ENCODE data around the gene PPP2R3A. TPM values are rescaled to one million over a fixed set of nuclear protein-coding genes. Genes with fewer than 3 reads are reported as not detected.
A peak's percentile ranks its signal among the peaks of the same experiment; 100 is the strongest.

PPP2R3A gene
- total and polyA plus RNA-seq, 3 donors from 2014 or later = 12.2 to 41.7 (median 35.4) TPM

DNA sequence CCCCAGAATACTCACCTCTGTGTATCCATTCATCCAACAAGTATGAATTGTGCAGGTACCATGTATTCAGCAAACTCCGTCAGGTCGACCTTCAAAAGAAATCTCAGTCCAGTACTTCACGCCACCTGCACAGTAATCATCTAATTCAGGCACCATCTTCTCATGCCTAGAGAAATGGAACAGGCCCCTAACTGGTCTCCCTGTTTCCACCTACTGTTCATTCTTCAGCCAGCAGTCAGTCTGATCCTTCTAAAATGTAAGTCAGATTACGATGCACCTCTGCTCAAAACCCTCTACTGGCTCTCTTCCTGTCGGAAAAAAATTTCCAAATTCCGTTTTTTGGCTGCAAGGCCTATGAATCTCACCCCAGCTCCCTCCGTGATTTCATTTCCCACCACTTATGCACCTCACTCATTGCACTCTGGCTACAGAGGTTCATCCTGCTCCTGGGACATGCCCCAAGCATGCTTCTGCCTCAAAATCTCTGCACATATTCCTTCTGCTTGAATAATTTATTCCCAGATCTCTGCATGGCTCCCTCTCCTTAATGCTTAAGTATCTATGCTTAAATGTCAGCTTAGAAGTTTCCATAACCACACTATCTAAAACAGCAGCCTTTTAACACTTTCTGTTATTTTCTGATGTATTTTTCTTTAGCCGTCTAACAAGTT, 47.5 kb upstream of the PPP2R3A start:
- Histone ChIP-seq H3K27me3 (no peaks in the 10 kb centered on the region), H3K9me3 (no peaks in the 10 kb centered on the region), H3K36me3 (ENCODE audit: low read depth, missing control alignments) (no peaks in the 10 kb centered on the region), H3K4me1 (no peaks in the 10 kb centered on the region), H3K27ac (no peak overlapping the region), H3K4me3 (no peak overlapping the region)
- DNase-seq = no peak
- 82 to 84% methylated on average over 8 of the region's 8 CpGs for WGBS, 2 donors
- TF ChIP-seq POLR2A (IDR thresholded peaks at IDR 0.05) = no peak
- intact Hi-C loops (cut with DNase I; ENCODE audit: low total_unique reads) = no loop called here

DNA sequence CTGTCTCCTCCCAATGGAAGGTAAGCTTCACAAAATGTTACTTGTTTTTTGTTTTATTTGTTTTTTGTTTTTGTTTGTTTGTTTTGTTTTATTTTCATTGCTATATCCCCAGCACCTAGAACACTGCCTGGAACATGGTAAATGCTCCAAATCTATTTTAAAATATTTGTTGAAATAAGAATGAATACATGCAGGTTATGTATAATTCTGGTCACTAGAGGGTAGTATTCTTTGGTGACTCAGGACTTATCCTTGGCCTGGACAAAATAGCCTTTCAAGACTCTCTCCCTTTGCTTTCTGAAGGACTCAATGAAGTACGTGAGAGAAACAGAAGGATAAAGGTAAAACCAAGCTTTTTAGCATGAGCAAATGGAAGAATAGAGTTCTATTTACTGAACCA, 46.9 kb upstream of the PPP2R3A start:
- no peak for DNase-seq
- Histone ChIP-seq H3K27me3 (no peaks in the 10 kb centered on the region), H3K9me3 (no peaks in the 10 kb centered on the region), H3K36me3 (ENCODE audit: low read depth, missing control alignments) (no peaks in the 10 kb centered on the region), H3K4me3 (no peak overlapping the region), H3K4me1 (no peaks in the 10 kb centered on the region), H3K27ac (no peak overlapping the region)
- WGBS, 2 donors = 22 to 33% methylated on average over 1 of the region's 1 CpG
- TF ChIP-seq, protein P1, sequence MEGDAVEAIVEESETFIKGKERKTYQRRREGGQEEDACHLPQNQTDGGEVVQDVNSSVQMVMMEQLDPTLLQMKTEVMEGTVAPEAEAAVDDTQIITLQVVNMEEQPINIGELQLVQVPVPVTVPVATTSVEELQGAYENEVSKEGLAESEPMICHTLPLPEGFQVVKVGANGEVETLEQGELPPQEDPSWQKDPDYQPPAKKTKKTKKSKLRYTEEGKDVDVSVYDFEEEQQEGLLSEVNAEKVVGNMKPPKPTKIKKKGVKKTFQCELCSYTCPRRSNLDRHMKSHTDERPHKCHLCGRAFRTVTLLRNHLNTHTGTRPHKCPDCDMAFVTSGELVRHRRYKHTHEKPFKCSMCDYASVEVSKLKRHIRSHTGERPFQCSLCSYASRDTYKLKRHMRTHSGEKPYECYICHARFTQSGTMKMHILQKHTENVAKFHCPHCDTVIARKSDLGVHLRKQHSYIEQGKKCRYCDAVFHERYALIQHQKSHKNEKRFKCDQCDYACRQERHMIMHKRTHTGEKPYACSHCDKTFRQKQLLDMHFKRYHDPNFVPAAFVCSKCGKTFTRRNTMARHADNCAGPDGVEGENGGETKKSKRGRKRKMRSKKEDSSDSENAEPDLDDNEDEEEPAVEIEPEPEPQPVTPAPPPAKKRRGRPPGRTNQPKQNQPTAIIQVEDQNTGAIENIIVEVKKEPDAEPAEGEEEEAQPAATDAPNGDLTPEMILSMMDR (IDR thresholded peaks at IDR 0.05) = peak; percentile 30 to 61 (median 32)
- TF ChIP-seq POLR2A (IDR thresholded peaks at IDR 0.05) = no peak
- intact Hi-C loops (cut with DNase I; ENCODE audit: low total_unique reads) = no loop called here

DNA sequence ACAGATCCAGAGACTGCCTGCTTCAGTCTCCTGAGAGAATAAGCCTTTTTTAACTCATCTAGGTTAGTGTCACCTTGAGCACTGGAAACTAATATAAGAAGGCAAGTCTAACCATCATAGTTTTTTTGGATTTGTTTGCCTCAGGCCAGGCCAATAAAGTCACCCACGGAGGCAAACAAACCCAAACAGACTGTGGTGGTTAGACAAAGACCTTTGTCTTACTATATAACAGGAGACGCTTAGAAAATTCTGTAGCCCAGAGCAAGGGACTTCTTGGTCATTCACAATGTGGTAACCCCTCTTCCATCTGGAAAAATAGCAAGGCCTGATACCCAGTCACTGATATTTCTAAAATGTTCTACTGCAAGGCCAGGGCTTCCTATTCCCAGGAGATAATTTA, 45.3 kb upstream of the PPP2R3A start:
- no peak overlapping the region for H3K27ac ChIP-seq
- no peak overlapping the region for H3K4me3 ChIP-seq
- H3K27me3 ChIP-seq = no peaks in the 10 kb centered on the region
- H3K4me1 ChIP-seq = no peaks in the 10 kb centered on the region
- no peak for DNase-seq
- no peak for TF ChIP-seq POLR2A (IDR thresholded peaks at IDR 0.05)
- TF ChIP-seq, protein P1 (IDR thresholded peaks at IDR 0.05) = no peak
- H3K36me3 ChIP-seq (ENCODE audit: low read depth, missing control alignments) = no peaks in the 10 kb centered on the region
- 85 to 93% methylated on average over 2 of the region's 2 CpGs for WGBS, 2 donors
- H3K9me3 ChIP-seq = no peaks in the 10 kb centered on the region
- intact Hi-C loops (cut with DNase I; ENCODE audit: low total_unique reads) = no loop called here

DNA sequence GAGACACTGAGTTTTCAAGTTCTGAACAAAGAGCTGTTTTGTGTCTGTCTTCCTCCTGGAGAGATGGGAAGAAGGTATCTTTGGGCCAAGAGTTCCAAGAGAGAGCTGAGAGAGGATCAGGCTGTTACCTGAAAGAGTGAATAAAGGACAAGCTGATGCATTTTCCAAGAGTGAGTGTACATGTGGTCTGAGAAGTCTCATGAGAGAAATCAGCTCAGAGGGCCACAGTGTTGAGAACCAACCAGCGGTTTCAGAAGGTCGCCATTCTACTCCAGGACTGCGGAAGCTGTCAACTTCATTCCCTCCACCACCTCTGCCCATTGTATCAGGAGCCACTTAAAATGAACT, 42.7 kb upstream of the PPP2R3A start:
- Histone ChIP-seq H3K36me3 (ENCODE audit: low read depth, missing control alignments) (no peaks in the 10 kb centered on the region), H3K4me1 (no peaks in the 10 kb centered on the region), H3K4me3 (no peak overlapping the region), H3K27ac (no peak overlapping the region), H3K9me3 (no peaks in the 10 kb centered on the region), H3K27me3 (no peaks in the 10 kb centered on the region)
- TF ChIP-seq, protein P1 (IDR thresholded peaks at IDR 0.05) = no peak
- TF ChIP-seq POLR2A (IDR thresholded peaks at IDR 0.05) = no peak
- WGBS, 2 donors = 91 to 94% methylated on average over 3 of the region's 3 CpGs
- intact Hi-C loops (cut with DNase I; ENCODE audit: low total_unique reads) = no loop called here
- no peak for DNase-seq

DNA sequence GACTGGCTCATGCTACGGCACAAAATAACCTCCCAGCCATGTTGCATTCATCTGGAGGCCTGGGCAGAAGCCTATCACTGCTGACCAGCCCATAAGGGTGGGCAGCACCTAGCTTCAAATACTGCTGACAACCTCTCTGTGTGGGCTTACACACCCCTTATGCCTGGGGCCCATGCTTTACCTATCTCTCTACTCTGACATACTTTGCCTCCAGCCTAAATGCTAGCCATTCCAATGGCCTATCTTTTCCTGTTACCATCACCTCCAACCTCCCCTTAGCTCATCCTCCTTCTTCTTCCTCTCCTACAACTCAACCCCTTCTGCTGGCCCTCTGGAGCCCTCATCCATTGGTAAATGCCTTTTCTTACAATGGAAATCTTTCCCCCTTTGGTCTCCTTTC, 41.0 kb upstream of the PPP2R3A start:
- H3K36me3 ChIP-seq (ENCODE audit: low read depth, missing control alignments) = no peaks in the 10 kb centered on the region
- H3K9me3 ChIP-seq = no peaks in the 10 kb centered on the region
- no peaks in the 10 kb centered on the region for H3K27me3 ChIP-seq
- intact Hi-C loops (cut with DNase I; ENCODE audit: low total_unique reads) = no loop called here
- DNase-seq = no peak
- WGBS, 2 donors = 80 to 100% methylated on average over 1 of the region's 1 CpG
- H3K4me3 ChIP-seq = no peak overlapping the region
- peaks cover under 1% of the 10 kb centered on the region for H3K4me1 ChIP-seq
- no peak overlapping the region for H3K27ac ChIP-seq
- TF ChIP-seq, protein P1 (IDR thresholded peaks at IDR 0.05) = no peak
- no peak for TF ChIP-seq POLR2A (IDR thresholded peaks at IDR 0.05)
